GM19467 (cell line): ENCODE data around the gene FCER1G.

Experiments used
- ATAC-seq: cut with Tn5 transposase; IDR thresholded peaks from one replicate; pipeline ENCODE4 v1.9.1; 2021; ENCODE audit warnings: mild to moderate bottlenecking, moderate library complexity; ENCODE audit not compliant: unreplicated experiment

The FCER1G gene

DNA sequence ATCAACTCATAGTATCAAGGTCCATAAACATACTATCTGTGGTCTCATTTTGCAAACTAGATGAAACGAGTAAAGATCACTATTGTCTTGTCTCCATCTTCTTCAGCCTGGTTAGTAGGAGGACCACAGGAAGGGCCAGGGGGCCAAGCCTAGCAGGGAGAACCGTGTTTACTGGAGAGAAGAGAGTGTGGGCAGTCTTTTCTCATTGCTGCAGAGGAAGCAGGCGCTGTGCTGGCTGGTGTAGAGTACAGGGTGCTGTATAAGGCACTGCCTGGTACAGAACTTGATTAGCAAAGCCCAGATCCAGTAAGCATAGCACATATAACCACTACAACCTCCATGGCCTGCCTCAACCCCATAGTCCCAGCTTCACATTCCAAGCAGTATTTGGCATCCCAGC, 27.8 kb upstream of the FCER1G start:
- no peak for ATAC-seq

DNA sequence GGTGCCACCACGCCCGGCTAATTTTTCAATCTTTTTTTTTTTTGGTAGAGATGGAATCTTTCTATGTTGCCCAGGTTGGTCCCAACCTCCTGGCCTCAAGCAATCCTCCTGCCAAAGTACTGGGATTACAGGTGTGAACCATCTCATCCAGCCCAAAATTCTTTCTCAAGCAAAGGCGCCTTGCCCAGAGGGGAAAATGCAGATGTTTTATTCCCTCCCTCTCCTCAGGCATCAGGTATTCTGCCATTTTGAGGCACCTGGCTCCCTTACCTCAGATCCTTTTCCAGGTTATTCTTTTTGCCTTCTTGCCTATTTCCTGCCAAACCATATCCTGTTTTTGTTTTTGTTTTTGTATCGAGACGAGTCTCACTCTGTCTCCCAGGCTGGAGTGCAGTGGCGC, 26.7 kb upstream of the FCER1G start:
- no peak for ATAC-seq

DNA sequence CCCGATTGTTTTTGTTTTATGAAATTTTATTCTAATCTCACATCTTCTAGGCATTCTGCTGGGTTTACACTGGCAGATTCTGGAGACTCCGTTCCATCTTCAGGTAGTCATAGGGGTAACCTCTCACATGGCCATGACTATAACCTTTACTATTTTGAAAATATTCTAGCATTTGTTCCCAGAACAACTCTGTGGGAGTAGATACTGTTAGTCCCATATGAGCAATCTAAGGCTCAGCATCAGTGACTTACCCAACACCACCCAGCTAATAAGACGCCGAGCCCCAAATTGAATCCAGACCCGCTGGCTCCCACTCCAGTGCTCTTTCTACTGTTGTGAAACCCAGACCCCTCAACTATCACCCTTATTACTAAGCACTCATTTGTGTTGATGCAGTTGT, 26.1 kb upstream of the FCER1G start:
- no peak for ATAC-seq

DNA sequence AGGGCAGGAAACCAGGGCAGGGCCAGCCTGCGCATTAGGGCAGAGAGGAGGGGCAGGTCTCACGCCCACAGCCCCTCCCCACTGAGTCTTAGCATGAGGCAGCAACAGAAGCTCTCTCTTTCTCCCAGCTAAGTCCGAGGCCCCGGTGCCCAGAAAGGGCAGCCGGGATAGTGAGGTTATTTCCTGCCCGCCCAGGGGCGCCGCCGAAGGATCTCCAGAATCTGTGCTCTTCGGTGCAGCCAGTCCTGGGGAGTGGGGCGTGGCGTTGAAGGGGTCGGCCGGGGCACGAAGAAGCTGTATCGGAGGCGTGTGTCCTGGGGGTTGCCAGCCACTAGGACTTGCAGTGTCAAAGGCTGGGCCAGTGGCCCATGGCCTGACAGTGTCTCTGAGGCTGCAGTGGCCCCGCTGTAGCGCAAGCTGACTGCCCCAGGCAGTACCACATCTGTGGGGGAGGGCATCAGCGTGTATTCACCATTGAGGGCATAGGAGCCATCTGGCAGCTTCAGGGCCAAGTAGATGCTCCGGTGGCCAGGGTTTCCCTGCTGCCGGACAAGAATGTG, 24.1 kb upstream of the FCER1G start:
- no peak for ATAC-seq

DNA sequence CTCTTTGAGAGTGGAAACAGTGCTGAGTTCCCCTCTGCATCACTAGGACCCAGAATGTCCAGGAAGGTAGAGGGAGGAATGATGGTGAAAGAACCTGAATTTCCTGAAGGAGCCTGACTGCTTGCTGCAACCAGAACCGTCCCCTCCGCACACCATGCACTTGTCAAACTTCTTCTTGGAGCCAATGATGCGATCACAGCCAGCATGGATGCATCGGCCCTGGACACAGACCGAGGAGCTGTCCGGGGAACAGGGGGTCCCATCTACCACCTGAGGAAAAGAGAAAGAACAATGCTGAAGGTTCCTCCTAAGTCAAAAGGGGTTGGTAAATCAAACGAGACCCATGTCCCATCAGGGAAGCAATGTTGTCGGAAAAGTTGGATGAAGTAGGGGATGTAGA, 23.1 kb upstream of the FCER1G start:
- no peak for ATAC-seq

DNA sequence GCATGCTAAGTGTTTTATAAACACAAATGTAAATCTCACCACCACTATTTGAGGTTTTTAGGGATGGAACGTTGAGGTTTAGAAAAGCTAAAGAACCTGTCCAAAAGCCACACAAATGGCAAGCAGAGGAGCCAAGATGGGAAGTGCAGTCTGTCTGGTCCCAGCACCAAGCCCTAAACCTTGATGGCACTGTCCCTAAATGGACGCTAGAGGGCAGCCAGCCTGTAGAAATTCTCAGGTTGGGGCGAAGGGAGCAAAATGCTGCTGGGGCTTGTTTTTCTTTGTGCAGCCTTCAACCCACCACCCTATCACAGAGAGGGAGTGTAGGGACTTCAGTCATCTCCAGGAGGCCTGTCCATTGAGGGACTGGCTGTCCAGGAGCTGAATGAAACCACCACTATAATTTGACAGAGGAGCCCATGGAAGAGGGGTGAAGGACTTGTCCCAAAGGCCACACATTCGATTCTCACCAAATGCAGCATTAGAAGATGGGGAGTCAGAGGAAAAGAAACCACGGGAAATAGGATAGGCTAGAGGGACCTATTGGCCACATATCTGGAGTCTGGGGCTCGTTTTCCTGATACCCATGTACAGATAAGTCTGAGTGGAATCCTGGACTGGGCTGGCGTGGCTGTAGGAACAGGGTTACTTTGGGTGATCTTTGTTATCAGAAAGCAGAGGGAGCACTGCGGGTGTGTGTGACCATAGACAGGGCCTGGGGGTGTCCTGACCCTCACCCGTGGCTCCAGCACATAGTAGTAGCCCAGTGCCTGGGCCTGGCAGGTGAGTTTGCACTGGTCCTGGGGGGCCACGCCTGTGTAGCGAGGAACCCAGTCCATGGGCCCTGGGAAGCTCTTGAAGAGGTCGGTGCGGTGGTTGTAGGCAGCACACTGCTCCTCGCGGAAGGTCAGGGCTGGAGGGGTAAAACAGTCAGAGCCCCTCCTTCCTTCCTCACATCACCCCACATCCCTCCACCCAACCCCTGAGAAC, 22.3 kb upstream of the FCER1G start:
- no peak for ATAC-seq

DNA sequence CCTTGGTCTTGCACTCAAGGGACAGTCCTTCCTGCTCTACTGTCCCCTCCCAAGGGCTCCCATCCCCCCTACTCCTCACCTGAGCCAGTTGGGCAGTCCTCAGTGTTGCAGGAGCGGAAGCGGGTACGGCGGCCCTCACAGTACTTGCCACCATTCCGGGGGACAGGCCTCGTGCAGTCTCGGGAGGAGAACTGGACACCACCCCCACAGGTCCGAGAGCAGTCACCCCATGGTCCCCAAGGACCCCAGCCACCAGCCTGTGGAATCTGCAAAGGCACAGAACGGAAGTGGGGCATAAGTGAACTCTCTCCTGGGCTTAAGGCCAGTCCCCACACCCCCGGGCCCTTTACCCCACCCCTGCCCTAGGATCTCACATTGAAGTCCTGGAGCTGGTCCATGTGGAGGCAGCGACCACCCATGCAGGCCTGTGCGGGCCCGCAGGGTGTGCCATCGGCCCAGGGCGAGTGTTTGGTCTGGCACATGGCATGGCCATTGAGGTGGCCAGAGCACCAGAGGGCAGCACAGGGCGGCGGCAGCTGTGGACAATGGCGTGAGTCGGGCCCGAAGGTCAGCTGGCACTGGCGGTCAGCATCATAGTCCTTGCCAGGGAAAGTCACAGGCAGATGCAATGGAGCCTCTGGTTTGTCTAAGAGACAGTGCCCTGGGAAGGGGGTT, 21.4 kb upstream of the FCER1G start:
- no peak for ATAC-seq

DNA sequence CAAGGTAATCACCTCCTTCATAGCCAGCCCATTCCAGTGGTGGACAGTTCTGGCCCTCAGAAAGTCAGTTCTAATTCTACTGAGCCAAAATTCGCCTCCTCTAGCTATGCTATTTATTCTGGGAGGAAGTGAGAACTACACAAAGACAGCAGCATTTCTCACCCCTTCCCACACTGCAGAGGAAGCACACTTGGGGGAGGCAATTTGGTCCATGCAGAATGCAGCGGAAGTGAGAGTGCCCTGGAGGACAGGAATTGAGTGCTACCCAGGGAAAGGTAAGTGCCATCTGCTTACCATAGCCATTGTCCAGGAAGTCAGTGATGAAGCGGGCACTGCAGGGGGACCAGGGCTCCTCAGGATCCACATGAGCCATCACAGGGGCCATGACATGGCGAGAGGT, 19.9 kb upstream of the FCER1G start:
- ATAC-seq = no peak

DNA sequence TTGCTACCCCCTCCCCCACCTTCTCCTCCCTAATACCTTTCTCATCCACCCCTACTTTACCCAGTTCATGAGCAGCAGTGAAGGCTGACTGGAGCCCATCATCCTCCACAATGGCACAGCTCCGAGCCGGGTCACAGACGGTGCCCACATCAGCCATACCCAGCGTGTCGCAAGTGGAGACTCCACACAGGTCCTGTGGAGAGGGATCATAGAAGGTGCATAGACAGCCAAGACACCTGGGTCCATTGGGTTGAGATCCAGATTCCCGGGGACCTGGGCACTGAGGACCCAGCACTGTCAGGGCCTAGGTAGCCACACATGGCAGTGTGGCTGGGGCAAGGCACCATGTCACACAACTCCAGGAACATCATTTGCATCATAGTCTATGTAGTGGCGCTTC, 19.0 kb upstream of the FCER1G start:
- no peak for ATAC-seq

DNA sequence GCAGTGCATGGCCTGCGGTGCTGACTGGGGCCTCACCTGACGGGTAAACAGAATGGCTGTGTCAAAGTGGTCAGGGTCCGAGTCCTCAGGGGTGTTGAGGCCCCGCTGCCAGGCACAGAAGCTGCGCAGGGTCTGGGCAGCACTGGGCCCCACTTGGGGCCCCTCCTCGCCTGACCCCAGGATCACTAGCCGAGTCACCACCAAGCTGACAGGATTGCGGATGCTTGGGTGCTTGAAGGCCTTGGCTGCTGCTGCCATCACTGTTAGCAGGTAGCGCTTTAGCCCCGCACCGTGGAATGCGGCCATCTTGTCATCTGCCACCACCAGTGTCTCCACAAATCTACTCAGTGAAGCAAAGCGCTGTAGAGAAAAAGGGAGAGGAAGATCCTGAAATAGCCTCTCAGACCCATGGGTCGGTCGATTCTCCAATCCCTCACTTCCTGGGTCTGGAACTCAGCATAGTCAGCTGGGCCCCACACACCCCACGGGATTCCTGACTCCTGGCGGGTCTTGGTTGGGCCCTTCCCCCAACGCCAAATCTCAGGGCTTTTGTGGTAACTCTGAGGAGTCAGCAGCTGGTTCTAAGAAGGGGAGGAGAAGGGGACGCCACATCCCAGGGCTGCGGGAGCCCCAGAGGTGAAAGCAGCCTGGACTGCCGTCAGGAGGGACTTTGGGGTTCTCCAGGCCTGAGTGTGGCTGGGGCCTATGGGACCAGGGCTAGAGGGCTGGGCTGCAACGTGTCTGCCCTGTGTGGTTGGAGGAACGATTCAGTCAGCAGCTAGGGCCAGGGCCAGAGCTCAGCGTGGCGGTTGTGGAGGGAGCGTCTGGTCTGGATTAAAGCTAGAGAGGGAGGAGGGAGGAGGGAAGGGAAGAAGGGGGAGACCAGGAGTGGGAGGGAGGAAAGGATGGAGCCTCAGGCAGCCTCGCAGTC, 18.3 kb upstream of the FCER1G start:
- no peak for ATAC-seq

DNA sequence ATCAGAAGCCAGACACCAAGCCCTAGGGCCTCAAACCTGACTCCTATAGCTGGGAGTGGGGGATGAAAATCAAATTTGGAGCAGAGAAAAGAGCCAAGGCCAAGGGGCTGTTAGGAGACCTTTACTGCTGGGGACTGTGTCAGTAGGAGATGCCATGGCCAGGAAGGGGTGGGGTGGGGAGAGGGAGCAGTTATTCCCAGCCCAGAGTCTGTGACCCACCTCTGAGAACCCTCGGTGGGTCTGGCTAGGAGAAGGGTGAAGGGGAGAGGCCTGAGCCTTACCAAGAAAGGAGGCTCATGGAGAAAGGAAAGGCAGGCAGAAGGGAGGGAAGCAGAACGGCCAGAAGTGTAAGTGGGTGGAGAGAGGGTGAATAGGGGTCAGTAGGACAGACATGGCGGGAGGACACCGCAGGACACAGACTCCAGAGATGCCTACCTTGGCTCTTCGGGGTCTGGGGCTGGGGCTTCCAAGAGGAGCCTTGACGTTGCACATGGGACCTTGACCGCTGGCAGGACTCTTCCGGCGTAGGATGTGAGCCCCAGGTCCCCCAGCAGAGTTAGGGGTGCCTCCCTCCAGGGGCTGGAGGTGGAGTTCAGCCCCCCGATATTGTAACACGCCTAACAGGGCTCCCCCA, 17.4 kb upstream of the FCER1G start:
- ATAC-seq = no peak

DNA sequence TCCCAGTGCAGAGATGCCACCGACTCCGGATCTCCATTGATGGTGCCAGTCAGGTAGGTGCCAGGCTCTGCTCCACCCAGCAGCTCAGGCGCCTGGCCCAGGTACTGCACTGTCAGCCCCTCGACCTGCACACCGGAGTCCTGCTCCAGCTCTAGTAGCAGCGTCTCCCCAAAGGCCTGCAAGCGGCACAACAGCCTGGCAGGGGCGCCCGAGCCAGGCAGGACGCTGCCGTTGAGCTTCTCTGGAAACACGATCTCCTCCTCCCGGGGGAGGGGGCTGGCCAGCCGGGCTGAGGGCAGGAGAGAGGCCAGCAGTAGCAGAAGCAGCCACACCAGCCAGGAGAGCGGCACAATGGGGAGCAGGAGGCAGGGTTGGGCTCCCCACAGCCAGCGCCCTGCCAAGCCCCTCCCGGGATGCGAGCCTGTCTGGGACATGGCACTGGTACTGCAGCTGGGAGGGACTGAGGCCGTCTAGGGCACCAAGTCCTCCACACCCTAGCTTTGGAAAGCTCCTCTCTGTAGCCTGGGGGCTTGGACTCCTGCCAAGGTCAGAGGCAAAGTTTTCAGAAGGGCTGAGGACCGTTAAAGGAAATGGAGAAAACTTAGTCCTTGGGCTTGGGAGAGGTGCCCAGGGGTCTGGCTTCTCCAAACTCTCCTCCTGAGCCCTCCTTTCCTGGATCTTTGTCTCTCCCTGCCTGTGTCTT, 16.8 kb upstream of the FCER1G start:
- no peak for ATAC-seq

DNA sequence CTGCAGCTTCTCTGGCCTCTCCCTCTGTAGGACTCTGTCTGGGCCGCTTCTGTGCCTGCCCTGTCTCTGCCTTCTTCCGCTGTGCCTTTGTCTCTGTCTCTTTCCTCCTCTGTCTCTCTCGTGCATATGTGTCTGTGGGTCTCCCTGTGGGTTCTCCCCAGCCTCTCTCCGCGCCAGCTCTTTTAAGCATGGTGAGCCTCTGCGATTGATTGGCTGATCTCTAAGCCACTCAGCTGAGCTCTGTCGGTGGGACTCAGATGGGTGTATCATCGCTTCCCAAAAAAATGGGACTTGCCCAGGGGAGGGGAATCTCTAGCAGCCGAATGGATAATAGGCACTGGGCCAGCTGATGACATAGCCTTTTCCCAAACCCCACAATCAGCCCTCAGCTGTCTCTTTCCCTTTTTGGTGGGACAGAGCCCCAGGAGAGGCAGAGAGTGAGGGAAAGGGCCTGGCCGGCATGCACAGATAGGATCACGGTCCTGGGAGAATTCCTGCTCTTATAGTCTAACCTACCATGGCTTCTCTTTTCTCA, 16.1 kb upstream of the FCER1G start, which contains the start of gene ADAMTS4:
Gene ADAMTS4, minus strand, starts transcription at position 158 of the 535 bp plus-strand sequence. CDS start 427 bp downstream, outside the sequence.
- no peak for ATAC-seq

DNA sequence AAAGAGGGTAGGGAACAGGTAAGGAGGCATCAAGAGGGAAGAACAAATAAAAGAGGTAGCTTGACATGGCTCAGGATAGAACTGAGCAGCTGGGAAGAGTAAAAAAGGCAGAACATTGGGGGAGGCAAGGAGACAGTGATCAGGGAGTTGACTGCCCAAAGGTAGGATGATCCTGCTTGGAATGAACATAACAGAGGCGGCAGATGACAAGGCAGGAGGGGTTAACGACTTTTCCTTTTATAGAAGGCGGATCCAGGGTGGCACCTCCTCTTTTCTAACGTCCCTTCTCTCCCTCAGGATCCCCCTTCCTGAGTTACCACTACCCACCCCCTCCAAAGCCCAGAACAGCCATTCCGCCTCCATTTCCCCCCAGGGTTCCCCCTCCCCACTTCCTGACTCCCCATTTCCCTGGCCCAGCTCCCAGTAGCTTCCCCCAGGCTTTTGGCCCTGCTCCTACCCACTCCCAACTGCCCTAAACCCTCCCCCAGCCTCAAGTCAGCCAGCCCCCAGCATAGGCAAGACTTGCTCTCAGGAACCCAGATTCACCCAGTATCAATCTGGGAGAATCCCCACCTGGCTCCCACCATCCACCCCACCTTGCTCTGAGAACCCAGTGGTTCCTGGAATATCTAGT, 15.5 kb upstream of the FCER1G start:
- no peak for ATAC-seq

DNA sequence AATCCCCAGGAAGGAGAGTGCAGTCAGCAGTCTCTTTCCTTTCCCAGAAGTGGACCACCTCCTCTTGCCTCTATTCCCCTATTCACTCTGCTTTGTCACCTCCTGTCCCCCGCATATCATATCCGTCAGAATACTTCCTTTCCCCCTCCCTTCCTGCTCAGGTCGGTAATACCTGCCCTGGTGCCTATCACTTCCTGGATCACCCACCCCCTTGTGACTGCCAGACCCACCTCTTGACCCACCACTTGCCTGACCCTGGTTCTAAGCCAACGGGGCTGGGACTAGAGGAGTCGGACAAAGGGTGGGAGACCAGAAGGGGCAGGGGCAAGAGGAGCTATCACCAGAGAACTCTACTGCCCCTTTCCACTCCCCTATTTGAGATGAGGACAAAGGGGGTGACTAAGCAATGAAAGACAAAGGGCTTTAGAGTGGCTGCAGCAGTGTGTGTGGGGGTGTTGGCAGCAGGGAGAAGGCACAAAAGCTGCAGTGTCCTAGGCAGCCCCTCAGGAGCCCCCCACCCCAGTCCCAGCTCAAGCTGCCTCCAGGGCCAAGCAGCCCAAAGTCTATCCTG, 14.6 kb upstream of the FCER1G start:
- ATAC-seq = no peak

DNA sequence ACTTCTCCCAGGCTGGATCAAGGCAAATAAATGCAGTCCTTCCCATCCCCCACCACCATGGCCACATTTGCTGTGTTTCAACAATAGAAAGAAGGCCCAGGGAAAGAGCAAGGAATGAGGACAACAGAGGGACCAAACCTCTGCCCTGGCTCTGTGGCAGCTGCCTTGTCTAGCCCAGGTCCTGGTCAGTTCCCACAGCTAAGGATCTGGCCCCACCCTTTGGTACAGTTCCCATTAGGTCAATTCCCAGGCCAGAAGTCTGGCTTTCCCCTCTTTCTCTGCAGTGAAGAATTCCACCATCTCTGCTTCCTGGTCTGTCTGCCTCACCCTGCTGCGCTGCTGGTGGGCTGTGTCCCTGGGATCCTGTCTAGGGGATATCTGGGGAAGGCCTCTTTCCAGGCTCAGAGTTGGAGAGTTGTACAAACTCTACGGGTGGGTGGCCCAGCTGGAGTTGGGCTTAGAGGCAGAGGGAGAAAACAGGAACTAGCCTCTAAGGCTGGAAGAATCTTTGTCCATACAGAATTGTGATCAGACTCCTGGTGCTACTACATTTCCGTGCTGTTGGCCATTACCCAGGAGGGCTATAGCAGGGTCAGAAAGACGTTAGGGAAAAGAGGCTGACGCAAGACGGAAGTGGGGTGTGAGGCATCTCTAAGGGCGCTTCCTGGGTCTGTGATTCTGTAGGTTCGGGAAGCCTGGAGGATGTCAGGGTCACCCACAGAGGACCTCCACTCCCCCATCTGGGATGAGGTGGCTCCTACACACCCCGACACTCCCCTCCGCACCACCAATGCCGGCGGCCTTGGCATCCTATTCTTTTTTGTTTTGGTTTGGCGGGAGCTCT, 13.9 kb upstream of the FCER1G start:
- ATAC-seq = no peak

DNA sequence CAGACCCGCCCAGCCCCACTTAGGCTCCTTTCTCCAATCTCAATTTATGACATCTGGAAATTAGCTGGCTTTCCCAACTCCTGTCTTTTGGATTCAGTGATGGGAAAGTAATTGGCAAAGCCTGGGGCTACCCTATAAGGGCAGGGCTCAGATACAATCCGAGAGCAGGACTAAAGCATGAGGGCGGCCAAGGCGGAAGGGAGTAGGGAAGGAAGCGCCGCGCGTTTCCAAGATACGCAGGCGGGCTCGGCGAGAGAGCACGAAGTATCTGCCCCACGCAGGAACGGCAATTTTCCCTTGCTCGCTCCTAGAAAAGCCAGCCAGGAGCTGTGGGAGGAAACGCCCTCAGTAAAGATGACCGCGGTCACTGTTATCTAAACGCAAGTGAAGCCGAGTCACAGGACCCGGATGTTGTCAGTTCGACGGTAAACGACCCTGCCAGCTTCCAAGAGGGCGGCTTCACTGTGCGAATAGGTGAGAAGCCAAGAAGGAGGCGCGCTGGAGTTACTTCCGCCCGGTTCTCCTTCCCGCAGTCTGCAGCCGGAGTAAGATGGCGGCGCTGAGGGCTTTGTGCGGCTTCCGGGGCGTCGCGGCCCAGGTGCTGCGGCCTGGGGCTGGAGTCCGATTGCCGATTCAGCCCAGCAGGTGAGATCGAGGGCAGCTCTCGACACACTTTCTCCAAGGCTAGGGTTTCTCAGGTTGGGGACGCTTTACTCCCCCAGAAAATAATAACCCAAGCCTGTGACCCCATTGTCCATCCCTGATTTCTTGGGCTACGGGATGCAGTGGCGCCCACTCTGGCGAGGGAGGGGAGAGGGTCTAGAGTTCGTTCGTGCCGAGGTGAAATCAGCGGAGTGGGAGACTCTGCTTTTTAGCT, 13.0 kb upstream of the FCER1G start, which contains the start of gene NDUFS2:
Gene NDUFS2, plus strand, starts transcription at position 532 of the 877 bp plus-strand sequence. Its CDS starts 19 bp downstream, at position 551.
- ATAC-seq = peak; percentile 95
